Testis (tissue), 2 donors: ENCODE data around the gene ANKLE1.

Experiments
- POLR2A ChIP-seq: fragments of 450-650 bp; IDR thresholded peaks from one replicate; pipeline ENCODE4 v1.6.1; 2017; ENCODE audit warnings: antibody characterized with exemption, mild to moderate bottlenecking, moderate library complexity
- TF ChIP-seq, protein P1 (sequence below), 3 experiments: fragments of 450-650 bp in 2 of 3; fragments of 200-600 bp in 1 of 3; sonication (generic) in 1 of 3; IDR thresholded peaks; one replicate each; pipeline ENCODE4 v1.5.1; 2016 to 2019; ENCODE audit warnings: antibody characterized with exemption in 3 of 3, mild to moderate bottlenecking in 2 of 3, moderate library complexity in 1 of 3

DNA sequence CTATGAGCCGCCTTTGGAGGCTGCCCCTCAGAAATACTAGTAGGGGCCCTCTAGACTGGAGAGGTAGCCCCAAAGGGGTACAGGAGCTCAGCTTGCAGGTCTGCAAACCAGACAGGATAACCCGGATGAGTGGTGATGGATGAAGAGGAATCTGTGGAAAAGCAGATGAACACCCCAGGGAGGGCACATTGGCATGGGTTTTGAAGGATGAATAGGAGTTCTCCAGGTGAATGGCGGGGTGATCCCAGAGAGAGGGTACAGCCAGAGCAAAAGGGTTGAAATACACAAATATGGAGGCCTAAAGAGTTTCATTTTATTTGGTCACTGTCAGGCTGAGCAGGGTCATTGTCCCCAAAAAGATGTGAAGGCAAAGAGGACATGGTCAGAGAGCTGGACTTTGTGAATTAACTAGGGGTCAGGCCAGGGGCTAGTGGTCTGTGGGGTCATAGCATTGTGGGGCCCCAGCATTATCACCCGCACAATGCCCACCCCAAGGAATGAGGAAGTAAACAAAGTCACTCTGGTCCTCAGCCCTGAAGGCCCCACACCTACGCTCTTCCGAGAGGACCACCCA is 40.8 kb upstream of the ANKLE1 start:
- TF ChIP-seq, protein P1, sequence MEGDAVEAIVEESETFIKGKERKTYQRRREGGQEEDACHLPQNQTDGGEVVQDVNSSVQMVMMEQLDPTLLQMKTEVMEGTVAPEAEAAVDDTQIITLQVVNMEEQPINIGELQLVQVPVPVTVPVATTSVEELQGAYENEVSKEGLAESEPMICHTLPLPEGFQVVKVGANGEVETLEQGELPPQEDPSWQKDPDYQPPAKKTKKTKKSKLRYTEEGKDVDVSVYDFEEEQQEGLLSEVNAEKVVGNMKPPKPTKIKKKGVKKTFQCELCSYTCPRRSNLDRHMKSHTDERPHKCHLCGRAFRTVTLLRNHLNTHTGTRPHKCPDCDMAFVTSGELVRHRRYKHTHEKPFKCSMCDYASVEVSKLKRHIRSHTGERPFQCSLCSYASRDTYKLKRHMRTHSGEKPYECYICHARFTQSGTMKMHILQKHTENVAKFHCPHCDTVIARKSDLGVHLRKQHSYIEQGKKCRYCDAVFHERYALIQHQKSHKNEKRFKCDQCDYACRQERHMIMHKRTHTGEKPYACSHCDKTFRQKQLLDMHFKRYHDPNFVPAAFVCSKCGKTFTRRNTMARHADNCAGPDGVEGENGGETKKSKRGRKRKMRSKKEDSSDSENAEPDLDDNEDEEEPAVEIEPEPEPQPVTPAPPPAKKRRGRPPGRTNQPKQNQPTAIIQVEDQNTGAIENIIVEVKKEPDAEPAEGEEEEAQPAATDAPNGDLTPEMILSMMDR (IDR thresholded peaks at IDR 0.05): no peak
- no peak for TF ChIP-seq POLR2A
